DMS53 (cell line): ENCODE measurements around the gene BCL7C.
"Not testable (repeated sequence)": the region's sequence is repeated elsewhere in the genome, so short reads cannot be mapped to it uniquely, and the experiment has no call there.

Source experiments
- DNase-seq: peaks from one replicate; lab custom pipeline; 2025; lab: John Stamatoyannopoulos, UW

Gene BCL7C

DNA sequence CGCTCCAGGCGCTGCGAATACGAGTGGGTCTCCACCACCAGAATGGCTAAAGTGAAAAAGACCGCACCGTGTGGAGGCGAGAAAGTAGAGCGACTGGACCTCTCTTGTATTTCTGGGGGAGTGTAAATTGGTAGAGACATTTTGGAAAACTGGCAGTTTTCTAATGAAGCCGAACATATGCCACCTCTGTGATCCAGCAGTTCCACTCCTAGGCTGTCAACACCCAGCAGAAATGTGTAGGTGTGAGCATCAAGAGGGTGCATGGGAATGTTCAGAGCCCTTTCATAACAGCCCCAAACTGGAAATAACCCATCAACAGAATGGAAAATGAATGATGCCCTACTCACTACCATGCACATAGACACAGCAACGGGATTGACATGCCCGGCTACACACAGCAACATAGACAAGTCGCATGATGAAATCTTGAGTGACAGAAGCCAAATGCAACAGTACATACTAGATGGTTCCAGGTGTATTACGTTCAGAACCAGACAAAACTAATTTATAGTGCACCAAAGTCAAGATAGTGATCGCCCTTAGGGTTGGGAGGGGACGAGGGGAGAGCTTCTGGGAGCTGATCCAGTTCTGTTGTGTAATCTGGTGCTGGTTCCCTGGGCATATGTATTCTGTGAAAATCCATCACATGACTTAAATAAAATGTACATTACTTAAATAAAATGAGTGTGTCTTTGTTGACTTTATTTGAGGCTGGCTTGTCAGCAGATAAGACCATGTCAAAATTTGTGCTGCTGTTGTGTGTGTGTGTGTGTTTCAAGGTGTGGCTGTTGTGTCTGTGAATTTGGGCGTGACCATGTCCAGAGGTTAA, 877 bp upstream of the BCL7C start:
- DNase-seq, result no peak

DNA sequence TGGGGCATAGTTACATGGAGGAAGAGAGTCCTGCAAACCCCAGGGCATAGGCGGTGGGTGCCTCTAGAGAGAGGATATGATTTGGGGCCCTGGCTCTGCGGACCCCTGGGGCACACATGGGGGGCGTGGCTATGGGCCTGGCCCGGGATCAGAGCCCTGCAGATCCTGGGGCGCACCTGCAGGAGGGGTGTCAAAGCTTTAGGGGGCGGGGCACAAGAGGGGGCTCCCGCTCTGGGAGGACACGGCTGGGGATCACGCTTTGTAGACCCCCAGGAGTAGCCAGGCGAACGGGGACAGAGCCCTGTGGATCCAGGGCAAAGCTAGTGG, 497 bp downstream of the BCL7C start:
- no peak for DNase-seq

DNA sequence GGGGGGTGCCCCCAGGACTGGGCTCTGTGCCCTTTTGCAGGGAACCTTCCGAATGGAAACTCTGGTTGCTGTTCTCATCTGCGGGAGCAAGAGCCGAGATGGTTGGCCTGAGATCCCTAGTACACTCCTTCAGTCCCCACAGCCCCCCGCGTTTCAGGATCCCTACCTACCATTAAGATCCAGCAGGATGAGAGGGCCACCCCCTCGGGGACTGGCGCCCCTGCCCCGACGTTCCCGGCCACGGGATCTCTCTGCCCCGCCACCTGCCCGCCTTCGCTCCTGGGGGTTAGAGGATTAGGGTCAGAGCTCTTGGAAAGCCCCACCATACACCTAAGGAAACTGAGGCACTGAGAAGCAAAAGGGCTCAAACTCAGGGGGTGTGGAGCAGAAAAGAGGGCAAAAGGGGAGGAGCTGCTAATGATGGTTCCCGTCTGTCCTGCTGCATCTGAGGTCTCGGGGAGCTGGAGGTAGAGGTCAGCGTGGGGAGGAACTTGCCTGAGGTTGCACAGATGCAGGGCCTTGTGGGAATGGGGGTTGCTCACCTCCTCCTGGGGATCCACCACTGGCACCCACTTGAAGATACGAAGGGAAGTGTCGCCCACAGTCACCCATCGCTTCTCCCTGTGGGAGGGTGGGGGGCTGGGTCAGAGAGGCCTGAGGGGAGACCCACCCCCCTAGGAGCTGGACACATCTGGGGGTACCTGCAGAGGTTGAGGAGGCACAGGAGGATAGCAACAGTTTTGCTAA, 1.0 kb downstream of the BCL7C start:
- DNase-seq, result no peak

DNA sequence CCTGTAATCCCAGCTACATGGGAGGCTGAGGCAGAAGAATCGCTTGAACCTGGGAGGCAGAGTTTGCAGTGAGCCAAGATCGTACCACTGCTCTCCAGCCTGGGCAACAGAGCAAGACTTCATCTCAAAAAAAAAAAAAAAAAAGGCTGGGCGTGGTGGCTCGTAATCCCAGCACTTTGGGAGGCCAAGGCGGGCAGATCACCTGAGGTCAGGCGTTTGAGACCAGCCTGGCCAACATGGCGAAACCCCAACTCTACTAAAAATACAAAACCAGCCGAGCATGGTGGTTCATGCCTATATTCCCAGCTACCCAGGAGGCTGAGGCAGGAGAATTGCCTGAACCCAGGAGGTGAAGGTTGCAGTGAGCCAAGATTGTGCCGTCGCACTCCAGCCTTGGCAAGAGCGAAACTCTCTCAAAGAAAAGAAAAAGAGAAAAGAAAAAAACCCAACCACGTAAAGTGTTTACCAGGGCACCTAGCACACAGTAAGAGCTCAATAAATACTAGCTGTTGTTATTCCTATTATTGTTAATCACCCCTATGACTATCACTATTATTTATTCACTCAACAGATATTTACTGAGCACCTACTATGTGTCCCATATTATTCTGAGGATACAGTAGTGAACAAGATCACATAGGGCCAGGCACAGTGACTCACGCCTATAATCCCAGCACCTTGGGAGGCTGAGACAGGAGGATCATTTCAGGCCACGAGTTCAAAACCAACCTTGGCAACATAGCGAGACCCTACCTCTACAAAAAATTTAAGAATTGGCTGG, 2.6 kb downstream of the BCL7C start:
- DNase-seq, result not testable (repeated sequence)

DNA sequence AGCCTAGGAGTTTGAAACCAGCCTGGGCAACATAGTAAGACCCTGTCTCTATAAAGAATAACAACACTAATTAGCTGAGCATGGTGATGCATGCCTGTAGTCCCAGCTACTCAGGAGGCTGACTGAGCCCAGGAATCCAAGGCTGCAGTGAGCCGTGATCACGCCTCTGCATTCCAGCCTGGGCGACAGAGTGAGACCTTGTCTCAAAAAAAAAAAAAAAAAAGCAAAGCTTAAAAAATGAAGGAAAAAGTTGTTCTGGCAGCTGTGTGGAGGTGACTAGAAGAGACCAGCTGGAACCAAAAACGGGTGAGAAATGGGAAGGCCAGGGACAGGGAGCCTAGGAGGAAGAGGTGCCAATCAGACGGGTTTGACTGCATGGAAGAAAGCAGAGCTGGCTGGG, 4.2 kb downstream of the BCL7C start:
- DNase-seq, result no peak

DNA sequence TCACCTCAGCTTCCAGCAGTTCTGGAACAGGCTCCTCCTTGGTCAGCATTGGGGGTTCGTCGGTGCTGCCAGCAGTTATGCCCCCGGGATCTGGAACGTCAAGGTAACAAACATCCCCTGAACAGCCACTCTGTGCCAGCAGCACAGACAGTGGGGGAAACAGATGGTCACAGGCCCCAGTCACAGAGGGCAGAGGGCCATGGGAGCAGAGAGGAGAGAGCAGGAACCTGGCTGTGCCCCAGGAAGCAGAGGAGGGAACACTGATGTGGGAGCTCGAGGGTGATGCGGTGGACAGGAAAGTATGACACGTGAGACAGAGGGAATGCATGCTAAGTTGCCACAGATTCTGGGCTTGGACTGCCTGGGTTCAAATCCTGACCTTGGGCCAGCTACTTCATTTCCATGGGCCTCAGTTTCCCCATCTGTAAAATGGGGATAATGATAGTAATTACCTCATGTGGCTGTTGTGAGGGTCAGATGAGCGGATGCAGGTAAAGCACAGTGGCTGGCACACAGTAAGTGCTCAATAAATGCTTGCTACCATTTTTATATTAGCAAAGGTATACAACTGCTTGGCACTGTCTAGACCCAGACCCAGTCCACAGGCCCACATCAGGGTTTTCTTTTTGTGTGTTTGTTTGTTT, 4.9 kb downstream of the BCL7C start:
- no peak for DNase-seq

DNA sequence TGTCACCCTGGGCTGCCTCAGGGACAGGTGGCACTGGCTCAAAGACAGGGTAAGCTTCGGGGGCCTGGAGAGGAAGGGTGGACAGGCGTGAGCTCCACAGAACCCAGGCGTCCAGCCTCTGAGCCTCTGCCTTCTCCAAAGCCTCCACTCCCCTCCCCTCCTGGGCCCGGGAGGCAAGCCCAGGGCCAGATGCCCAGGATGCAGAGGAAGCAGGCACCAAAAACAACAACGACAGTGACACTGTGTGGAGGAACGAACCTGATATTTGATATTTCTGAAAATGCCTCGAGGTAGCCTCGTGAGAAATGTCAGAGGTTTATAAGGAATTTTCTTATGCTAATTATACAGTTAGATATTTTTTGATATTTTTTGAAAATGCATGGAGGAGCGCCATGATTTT, 6.0 kb downstream of the BCL7C start:
- DNase-seq, result no peak

DNA sequence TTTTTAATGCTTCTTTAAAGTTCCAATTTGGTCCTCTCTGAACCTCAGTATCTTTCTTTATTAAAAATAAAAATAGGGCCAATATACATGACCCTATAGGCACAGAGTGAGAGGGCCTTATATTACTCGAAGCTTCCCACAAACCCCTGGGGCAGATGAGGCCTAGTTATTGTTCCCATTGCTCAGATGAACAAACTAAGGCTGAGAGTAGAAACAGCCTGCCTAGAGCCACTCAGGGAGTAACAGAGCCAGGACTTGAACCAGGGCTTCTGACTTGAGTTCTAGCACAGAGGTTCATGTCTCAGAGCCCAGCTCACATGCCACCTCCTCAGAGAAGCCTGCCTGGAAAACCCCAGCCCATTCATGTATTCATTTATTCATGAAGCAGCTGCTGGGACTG, 7.7 kb downstream of the BCL7C start:
- DNase-seq, result no peak

DNA sequence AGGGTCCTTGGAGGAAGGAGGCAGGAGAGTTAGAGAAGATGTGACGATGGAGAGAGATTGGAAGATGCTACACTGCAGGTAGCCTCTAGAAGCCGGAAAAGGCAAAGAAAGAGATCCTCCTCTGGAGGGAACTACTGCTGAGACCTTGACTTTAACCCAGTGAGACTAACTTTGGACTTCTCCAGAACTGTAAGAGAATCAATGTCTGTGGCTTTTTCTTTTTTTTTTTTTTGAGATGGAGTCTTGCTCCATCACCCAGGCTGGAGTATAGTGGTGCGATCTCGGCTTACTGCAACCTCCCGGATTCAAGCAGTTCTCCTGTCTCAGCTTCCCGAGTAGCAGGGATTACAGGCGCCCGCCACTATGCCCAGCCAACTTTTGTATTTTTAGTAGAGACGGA, 8.7 kb downstream of the BCL7C start:
- DNase-seq, result no peak

DNA sequence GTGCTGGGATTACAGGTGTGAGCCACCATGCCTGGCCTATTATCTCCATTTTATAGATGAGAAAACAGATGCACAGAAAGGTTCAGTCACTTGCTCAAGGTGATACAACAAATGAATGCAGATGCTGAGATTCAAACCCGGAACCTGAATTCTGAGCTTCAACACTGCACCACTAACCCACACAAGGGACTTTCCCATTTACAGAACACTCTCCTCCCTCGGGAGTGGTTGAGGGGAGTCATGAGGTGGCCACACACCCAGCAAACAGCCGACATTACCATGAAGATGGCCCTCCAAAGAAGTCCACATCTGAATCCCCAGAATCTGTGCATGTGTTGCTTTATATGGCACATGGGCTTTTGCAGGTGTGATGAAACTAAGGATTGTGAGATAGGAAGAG, 9.1 kb downstream of the BCL7C start:
- no peak for DNase-seq

DNA sequence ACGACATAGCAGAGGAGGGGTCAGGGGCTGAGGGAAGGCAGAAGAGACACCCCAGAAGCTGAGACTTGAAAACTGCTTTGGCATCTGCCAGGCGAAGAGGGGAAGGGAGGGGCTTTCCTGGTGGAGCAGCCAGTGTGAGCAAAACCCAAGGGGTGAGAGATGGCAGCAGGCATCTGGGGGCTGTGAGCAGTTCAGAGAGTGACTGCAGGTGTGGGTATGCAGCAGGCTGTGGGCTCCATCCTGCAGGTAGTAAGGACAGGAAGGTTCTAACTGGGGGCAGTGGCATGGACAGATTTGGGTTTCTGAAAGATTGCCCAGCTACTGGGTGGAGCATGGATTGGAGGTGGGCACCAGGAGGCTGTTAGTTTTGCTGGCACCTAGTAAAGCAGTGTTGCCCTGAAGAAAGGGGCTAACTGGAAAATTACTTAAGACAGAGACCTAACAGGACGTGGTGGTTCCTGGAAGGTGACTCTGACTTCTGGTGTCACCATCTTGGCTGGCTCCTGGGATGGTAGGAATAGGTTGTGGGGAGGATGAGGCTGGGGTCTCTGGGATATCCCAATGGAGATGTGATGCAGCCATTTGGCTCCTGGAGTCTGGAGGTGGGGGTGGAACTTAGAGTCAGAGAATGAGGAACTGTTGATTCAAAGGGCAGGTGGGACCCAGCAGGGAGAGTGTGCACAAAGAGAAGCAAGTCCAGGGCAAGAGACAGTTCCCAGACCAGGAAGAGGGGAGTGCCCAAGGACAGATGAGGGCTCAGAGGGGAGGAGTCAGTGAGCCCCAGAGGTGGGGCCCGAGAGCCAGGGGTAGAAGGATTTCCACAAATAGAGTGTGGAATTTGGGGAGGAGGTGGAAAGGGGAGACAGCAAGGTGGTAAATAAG, 11.2 kb downstream of the BCL7C start:
- DNase-seq, result no peak

DNA sequence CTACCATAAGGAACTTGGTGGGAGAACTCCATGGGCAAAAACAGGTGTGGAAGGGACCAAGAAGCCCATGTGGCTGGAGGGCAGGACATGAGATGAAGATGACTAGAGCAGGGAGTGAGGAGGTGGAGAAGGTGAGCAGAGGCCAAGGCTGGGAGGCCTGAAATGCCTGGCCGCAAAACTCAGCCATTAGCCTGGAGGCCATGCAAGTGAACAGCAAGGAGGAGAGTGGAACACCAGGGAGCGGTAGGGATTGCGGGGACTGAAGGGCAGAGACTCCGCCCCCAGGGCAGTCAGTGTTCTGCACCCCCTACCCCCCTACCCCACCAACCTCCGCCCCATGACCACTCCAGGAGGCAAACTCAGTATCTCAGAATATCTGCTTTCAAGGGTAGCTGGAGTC, 17.0 kb downstream of the BCL7C start:
- no peak for DNase-seq

DNA sequence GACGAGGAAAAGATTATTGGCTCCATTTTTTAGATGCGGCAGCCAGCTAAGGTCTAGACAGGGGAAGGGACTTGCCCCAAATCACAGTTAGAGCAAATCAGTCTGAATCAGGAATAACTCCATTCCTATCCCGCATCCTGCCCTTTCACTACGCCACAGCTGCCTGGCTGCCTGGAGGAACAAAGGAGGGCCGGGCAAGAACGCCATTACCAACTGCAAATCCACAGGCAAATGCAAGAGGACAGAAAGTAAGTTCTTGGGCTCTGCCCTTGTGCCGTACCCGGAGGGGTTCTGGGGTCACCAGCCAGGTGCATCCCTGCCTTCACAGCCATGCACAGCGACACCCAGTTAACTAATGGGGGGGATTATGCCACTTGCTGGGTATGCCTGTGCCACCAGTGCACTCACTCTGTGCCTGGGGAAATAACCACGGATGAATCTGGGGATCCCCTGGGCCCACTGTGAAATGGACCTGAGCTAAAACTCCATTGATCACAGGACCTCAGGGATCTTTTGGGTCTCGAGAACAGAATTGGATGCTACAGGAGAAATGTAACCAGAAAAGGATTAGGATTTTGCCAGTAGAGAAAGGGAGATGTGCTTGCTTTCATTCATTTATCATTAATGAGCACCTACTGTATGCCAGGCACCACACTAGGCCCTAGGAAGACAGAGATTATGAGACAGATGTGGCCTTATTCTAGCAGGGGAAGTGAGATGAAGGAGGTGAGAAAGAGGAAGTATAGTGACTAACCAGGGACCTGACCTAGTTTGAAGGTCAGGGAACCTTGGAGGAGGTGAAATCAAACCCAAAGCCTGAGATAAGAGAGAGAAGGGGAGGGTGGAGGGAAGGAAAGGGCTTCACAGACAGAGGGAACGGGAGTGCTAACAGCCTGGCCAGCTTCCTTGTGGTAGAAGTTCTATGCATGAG, 17.7 kb downstream of the BCL7C start:
- DNase-seq, result peak; percentile 51

DNA sequence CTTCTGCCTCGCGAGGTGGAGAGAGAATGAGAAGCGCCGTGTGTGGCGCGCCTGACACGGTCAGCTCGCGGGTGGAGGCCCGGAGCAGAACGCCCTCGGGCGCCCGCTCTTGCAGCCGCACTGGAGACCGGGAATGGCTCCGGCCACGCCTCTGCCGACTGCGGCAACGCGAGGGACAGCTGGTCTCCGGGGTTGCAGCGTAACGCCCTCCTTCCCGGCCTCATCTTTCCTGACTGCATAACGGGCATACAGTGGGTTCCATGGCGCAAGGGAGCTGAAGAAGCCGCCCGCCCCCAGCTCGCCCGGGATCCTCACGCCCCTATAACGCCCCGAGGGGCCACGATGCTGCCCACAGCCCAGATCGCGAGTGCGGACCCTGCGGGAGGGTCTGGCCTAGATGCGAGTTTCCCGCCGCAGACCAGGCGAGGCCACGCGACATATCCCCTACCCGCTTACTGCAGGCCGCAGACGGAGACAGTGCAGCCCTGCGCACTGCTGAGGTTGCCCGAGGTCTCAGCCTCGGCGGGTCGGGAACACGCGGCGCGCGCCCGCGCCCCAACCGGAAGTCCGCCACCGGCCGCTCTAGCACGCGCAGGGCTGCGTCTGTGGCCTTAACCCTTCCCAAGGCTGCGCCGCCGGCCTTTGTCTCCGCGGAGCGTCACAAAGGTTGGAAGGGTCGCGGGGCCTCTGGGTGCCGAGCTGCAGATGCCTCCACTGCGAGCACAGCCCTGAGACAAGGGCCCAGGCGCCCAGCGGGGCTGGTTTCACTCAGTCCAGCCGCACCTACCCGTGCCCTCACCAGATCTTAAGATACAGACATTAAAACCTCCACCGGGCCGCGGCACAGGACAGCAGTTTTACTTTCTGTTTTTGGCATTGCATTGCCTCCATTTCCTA, 18.8 kb downstream of the BCL7C start:
- peak; percentile 96 for DNase-seq

DNA sequence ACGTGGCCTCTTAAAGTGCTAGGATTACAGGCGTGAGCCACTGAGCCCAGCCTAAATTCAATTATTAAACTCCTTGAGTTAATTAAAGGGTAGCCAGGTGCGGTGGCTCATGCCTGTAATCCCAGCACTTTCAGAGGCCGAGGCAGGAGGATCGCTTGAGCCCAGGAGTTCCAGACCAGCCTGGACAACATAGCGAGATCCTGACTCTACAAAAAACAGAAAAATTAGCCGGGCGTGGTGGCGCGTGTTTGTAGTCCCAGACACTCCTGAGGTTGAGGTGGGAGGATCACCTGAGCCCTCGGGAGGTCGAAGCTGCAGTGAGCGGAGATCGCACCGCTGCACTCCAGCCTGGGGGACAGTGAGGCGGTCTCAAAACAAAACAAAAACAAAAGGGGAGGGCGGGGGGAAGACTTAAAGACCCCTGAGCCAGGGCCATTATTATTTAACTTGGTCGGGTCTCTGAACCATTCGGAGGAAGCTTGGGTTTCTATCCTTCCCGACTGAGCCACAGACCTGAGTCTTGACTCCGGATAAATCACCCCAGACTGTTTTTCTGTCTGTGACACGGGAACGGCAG, 19.5 kb downstream of the BCL7C start:
- peak; percentile 35 for DNase-seq

DNA sequence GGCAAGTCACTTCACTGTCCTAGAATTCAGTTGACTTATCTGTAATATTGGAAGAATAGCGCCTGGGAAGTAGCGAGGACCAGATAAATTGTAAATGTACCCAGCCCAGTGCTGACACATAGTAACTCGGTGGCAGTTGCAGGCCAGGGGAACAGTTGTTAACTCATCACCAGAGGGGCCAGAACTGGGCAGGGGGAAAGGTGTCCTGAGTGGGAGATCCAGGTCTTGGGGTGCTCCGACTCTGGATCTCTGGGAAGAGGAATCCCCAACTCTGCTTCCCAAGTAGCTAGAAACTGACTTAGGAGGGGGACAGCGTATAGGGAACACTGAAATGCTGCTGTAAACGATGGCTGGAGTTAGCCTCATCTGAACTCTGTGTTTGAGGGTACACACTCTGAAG, 23.0 kb downstream of the BCL7C start:
- no peak for DNase-seq

DNA sequence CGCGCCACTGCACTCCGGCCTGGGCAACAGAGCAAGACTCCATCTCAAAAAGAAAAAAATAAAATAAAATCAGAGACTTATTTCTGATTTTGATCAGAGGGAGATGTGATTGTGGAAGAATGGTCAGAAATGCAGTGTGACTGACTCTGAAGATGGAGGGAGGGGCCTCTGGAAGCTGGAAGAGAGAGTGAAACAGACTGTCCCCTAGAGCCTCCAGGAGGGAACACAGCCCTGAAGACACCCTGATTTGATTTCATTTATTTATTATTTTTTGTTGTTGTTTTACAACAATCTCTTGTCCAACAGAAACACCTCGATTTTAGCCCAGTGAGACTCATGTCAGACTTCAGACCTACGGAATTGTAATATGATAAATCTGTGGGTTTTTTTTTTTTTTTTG, 26.1 kb downstream of the BCL7C start:
- peak; percentile 16 for DNase-seq

DNA sequence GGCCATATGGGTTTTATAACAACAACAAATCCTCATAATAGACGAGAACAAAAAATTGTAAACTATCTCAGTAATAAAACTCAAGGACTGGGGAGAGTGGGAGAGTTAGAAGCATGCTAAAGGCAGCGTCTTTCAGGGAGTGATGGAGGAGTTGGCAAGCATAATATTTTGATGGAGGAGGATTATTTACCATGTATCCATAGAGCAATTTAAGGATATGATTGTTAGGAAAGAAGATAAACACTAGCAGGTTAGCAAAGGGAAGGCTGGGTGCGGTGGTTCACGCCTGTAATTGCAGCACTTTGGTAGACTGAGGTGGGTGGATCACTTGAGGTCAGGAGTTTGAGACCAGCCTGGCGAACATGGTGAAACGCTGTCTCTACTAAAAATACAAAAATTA, 27.8 kb downstream of the BCL7C start:
- no peak for DNase-seq

DNA sequence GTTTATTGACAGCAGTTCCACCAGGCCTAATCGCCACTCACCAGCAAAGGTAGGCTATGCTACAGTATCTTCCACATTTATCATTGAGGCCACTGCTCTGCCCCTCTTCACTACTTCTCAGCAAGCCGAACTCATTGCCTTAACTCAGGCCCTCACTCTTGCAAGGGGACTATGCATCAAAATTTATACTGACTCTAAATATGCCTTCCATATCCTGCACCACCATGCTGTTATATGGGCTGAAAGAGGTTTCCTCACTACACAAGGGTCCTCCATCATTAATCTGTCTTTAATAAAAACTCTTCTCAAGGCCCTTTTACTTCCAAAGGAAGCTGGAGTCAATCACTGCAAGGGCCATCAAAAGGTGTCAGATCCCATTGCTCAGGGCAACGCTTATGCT, 30.7 kb downstream of the BCL7C start:
- not testable (repeated sequence) for DNase-seq
